HG02798 (cell line): ENCODE data around the gene NSUN3.

Source experiments
- ATAC-seq: cut with Tn5 transposase; IDR thresholded peaks from one replicate; pipeline ENCODE4 v1.9.1; 2021; ENCODE audit warnings: mild to moderate bottlenecking; ENCODE audit not compliant: unreplicated experiment, poor library complexity

NSUN3 gene

DNA sequence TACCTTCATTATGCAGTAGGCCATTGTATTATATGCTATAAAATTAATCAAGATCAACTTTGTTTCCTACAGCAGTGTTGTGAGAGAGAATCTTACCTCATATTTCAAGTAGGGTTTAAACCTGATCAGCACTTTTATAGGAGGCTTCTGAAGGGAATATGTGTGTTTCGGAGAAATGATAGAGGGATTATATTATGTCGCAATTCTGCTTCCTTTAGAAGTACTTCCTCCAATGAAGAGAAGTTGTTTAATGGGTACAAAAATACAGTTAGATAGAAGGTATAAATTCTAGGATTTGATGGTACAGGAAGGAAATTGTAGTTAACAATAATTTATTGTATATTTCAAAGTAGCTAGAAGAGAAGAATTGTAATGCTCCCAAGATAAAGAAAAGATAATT is 54.9 kb downstream of the NSUN3 start:
- ATAC-seq: no peak

GRCh38 chr3:94118390-94118789 is 55.5 kb downstream of the NSUN3 start:
- no peak for ATAC-seq

GRCh38 chr3:94121161-94121560 is 58.3 kb downstream of the NSUN3 start:
- no peak for ATAC-seq

DNA sequence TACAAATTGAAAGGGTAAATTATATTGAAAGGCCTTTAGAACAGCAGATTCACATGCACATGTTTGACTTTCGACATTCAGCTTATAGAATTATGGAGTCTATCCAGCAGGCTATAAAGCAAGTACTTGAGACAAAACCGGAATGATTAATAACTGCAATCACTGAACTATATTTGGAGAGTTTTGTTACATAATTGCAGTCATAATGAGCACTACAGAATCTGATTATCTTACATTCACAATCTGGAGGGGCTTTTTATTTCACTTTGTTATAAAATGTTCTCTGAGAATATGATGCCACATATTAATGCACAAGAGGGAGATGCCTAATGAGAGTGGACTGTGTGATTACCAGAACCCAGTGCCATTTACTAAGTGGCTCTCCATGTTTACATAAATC is 64.3 kb downstream of the NSUN3 start:
- ATAC-seq: no peak

- no peak for ATAC-seq
Observed at GRCh38 chr3:94130690-94131089, 67.8 kb downstream of the NSUN3 start.

DNA sequence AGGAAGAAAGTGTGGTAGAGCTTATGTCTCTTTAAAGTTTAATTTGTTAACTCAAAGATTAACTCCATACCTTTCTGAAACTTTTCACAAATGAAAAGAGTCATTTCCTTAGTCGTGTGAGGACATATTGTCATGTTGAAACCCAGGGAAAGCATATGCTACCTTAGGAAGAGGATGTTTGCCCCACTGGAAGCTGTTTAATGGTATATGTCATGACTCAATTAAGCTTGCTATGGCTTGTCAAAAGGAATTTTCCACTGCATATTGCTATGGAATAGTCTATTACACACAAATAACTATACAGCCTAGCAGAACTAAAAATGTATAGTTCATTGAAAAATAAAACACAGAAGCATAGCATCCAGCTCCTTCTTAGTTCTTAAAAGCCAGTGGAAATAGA is 69.9 kb downstream of the NSUN3 start:
- no peak for ATAC-seq

DNA sequence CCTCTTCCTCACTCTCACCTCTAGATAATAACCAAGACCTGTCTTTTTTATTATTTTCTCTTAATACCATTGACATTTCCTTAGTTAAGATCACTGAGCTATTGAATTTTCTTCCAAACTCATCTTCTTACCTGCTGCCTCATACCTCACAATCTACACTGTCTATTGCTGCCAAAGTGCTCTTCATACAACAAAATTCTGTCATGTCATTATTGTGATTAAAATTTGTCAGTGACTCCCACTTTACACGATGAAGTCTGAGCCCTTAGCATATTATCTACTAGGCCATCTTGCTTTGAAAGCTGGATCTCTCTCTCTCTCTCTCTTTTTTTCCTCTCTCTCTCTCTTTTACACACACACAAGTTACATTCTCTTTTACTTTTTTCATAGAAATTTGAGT is 73.3 kb downstream of the NSUN3 start:
- no peak for ATAC-seq

DNA sequence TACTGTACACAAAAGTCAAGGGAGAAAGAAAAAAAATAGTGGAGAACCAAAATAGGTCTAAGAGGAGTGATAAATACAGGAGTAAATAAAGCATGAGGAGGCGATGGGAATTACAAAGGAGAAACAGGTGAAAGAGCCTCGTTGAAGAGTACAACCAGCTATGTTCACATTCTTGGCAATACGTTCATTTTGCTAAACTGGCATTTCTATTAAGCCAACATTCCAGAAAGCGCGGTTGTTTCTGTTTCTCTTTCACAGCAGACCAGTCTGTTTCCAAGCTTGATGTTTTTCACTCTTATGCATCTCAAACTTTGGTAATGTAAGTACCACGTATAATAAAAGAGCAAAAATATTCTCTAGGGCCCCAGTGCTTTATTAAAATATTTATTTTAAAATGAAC is 74.5 kb downstream of the NSUN3 start:
- ATAC-seq: no peak

DNA sequence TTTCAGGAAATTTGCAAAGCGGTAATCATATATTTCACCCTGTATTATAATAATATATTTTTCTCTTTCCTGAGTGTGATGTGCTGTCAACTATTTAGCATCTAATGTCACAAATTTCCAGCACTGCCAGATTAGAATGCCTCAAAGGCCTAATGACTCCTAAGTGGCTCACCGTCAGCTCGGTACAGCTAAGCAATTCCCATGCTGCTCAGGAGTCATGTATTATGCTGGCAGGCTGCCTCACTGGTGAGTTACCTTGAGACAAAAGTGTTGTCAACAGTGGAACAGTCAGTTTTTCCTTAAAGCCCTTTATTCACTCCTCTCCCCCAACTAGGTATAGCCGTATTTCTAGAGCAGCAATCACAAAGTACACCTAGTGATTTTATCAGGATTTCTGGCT is 83.6 kb downstream of the NSUN3 start:
- ATAC-seq: no peak

GRCh38 chr3:94147012-94147411 is 84.2 kb downstream of the NSUN3 start:
- ATAC-seq: no peak

DNA sequence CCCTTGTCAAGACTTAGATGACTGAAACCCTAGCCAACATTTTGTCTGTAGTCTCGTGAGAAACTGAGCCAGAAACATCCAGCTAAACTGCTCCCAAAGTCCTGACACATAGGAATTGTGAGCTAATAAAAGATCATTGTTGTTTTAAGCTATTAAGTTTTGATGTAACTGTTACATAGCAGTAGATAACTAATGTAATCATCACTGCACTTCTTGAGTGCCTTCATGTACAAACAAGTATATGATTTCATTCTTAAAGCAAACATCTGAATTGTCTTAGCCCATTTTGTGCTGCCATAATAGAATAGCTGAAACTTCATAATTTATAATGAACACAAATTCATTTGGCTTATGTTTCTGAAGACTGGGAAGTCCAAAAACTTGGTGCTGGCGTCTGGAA is 87.3 kb downstream of the NSUN3 start:
- no peak for ATAC-seq

- no peak for ATAC-seq
Observed at GRCh38 chr3:94156626-94157025, 93.8 kb downstream of the NSUN3 start.

DNA sequence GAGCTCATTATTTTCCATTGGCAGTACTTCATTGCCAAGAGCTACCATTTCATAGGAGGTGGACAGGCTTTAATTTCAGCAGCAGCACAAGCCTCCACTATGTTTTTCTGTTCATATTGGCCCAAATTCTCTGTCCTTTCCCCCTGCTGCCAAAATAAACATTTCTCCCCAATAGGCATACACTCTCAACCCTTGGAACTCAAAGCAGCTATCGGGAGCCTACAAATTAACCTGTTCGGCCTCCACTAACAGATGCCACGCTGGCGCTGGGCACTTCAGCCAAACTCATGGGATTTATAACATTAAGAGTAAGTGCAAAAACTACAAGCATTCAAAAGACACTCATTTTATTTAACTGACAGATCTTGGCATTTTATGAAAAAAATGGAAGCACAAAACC is 95.7 kb downstream of the NSUN3 start:
- ATAC-seq: no peak

DNA sequence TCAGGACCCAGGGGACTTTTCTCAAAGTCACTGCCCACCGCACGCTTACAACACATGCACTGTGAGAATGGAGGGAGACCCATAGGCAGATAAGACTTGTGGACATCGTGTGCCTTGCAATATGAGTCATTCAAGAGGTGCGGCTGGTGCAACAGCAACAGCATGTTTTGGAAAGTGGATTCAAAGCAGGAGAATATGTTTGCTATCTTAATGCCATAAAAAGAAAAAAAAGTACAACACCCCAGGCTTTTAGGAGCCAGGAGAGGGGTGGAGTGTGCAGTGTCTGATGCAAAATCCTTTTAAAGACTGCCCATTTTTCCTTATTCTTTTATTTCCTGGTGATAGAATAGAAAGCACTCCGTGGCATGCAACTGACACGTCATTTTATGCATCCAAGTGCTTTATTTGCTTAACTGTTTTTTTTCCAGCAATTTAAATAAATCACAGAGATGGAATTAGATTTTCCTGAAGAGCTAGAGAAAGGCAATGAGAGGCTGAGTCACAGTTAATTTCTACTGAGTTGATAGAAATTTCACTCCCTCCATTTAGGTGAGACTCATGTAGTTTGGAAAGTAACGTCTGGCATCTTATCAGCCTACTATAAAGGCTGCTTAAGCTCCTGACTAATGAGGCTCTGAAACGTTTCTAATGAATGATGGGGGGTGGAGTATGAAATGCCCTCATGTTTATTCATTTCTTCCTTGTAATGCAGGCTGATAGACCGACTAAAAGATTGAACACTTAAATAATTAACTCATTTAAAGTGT is 96.4 kb downstream of the NSUN3 start:
- no peak for ATAC-seq

GRCh38 chr3:94162700-94163099 is 99.8 kb downstream of the NSUN3 start:
- peak; percentile 58 for ATAC-seq

GRCh38 chr3:94167346-94167745 is 104.5 kb downstream of the NSUN3 start:
- ATAC-seq: no peak

DNA sequence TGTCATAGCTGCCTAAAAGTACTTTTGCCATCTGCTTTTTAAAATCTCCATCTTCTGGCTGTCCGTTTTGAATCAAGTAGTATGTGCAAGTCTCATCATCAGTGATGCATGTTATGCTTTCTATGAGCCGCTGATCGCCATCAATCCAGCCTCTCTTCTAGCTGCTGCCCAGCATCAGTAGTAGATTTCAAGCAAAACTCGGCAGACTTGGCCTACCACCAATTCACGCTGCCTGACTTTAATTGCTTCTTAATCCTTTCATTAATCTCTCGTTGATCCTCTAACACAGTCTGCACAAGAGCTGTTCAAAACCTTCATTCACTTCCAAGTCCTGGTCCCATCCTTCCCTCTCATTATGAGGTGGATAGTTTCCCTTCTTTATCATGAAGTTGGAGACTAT is 104.9 kb downstream of the NSUN3 start:
- no peak for ATAC-seq

DNA sequence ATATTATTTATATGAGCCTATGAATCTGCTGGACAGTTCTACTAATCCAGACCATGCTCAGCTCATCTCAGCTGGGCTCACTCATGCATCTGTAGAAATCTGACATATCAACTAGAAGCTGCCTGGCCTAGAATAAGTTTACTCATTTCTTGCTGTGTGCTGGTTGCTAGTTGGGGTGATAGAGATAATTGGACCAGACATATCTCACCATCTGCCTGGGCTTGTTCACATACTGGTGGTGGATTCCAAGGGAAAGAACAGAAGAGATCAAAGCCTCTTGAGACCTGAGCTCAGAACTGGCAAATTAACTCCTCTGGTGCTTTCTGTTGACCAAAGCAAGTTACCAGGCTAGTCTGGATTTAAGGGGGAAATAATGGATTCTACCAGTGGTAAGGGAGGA is 109.1 kb downstream of the NSUN3 start:
- ATAC-seq: no peak

DNA sequence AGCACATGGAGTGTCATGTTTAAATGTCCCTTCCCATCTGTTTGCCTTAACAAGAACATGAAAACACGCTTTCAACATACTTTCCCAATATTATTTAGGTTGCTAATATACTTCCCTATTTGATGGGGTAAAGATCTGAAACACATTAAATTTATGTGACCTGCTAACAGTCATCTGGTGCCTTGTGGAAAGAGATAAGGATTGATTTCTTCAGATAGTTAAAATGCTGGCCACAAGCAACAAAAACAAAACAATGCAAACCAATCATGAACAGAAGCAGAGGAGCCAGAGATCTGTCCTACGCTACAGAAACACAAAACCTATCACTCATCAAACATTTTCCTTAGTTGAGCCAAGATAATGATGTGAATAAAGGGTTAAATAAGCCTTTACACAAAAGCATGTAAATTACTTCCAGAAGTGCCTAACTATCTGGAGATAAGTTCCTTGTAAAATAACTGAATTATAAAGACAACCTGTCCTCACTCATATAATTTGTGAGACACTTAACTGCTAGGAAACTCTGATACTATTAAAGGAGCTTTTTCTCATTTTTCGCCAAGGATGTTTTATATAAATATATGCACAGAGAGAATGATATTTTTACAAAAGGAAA is 109.9 kb downstream of the NSUN3 start:
- no peak for ATAC-seq

DNA sequence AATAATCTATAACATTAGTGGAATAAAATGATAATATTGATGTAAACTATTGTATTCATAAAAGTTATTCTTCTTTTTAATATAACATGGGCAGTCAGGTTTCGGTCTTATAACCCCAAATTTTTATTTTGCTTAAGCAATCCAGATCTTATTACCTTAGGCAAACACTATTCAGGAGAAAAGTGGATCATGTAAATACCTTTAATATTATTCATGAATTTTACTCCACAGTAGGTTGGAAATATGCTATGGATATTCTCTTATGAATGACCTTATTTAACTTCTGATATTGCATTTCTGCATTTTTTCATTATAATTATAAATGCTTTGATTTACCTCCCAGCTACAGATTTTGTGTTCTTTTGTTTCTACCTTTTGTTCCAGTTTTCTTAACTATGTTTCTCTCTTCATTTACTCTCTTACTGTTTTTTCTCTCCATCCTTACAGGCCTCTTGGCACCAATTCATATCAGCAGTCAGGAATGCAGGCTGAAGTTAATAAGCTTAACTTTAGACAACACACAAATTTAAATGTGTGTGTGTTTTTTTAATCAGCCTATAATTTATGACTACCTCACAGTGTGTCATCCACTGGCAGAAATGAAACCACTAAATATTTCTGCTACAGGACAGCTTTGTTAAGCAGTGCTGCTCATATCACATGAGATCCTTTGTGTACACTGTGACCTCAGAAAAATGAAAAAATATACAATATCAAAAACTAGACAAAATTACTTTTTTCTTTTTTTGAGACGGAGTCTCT is 111.0 kb downstream of the NSUN3 start:
- no peak for ATAC-seq

- ATAC-seq: no peak
Observed at GRCh38 chr3:94175677-94176076, 112.8 kb downstream of the NSUN3 start.
